Activated CD8-positive, alpha-beta T cell treated with anti-CD3 and anti-CD28 coated beads, Interleukin-2, amount 10 ng/mL, durations not matched to agents 7 days and 5 days (primary cell): Measurements from ENCODE around the gene MASP1. TPM values are rescaled to one million over a fixed set of nuclear protein-coding genes. Genes with fewer than 3 reads are reported as not detected.

ENCODE experiments used
- ATAC-seq: fragments of 150-1000 bp; cut with Tn5 transposase; one replicate; pipeline ENCODE4 v1.10.0; 2021; ENCODE audit warnings: moderate library complexity
- CTCF ChIA-PET: fragments of 350-600 bp; sonication (Branson Sonifier 250); formaldehyde crosslinking; loops from one replicate; lab custom pipeline; 2021; ENCODE audit warnings: antibody characterized with exemption; lab: Charles Lee
- POLR2A ChIA-PET: fragments of 350-600 bp; sonication (Branson Sonifier 250); formaldehyde crosslinking; loops from one replicate; lab custom pipeline; 2021; ENCODE audit warnings: antibody characterized with exemption; lab: Charles Lee
- DNase-seq: peaks from one replicate; pipeline ENCODE4 v3.0.0-alpha.2; 2020
- H3K27ac Mint-ChIP-seq: one replicate; pipeline ENCODE4 v1.8.0; 2021; ENCODE audit warnings: mild to moderate bottlenecking, mixed read lengths
- H3K27me3 Mint-ChIP-seq: one replicate; pipeline ENCODE4 v1.8.0; 2021; ENCODE audit warnings: low read depth, mixed read lengths
- H3K36me3 Mint-ChIP-seq: one replicate; pipeline ENCODE4 v1.8.0; 2021; ENCODE audit warnings: low read depth, mixed read lengths
- H3K4me1 Mint-ChIP-seq: one replicate; pipeline ENCODE4 v1.8.0; 2021; ENCODE audit warnings: low read depth, mixed read lengths
- H3K4me3 Mint-ChIP-seq: one replicate; pipeline ENCODE4 v1.8.0; 2021; ENCODE audit warnings: mild to moderate bottlenecking, mixed read lengths
- H3K9me3 Mint-ChIP-seq: one replicate; pipeline ENCODE4 v1.8.0; 2022; ENCODE audit warnings: mixed read lengths; ENCODE audit not compliant: insufficient read depth
- total RNA-seq, 2 experiments: library from RNA; stranded (reverse); gene quantifications; one replicate each; pipeline ENCODE4 v1.2.3, GENCODE V29; 2021

MASP1 gene
- total RNA-seq, 2 experiments from 2014 or later, result not detected

GRCh38 chr3:187276397-187277128 is 15.0 kb downstream of the MASP1 start:
- POLR2A ChIA-PET, result no interaction called here
- Mint-ChIP-seq H3K4me3 (no peak overlapping the region), H3K36me3 (no peaks in the 10 kb centered on the region), H3K9me3 (no peaks in the 10 kb centered on the region), H3K27me3 (peaks cover 12% of the 10 kb centered on the region), H3K4me1 (no peaks in the 10 kb centered on the region), H3K27ac (no peak overlapping the region)
- ATAC-seq, result no peak
- CTCF ChIA-PET, result no interaction called here
- no peak for DNase-seq

GRCh38 chr3:187274977-187275338 is 16.6 kb downstream of the MASP1 start:
- POLR2A ChIA-PET, result no interaction called here
- no peaks in the 10 kb centered on the region for H3K4me1 Mint-ChIP-seq
- DNase-seq (no peak), ATAC-seq (no peak)
- H3K9me3 Mint-ChIP-seq, result no peaks in the 10 kb centered on the region
- no peak overlapping the region for H3K4me3 Mint-ChIP-seq
- H3K27me3 Mint-ChIP-seq, result peaks cover 8% of the 10 kb centered on the region
- H3K27ac Mint-ChIP-seq, result no peak overlapping the region
- no peaks in the 10 kb centered on the region for H3K36me3 Mint-ChIP-seq
- CTCF ChIA-PET, result no interaction called here

GRCh38 chr3:187274315-187274976 is 17.1 kb downstream of the MASP1 start:
- H3K27me3 Mint-ChIP-seq, result peaks cover 8% of the 10 kb centered on the region
- POLR2A ChIA-PET, result no interaction called here
- CTCF ChIA-PET, result no interaction called here
- no peak for DNase-seq
- H3K4me3 Mint-ChIP-seq, result no peak overlapping the region
- H3K27ac Mint-ChIP-seq, result no peak overlapping the region
- ATAC-seq, result no peak
- no peaks in the 10 kb centered on the region for H3K36me3 Mint-ChIP-seq
- no peaks in the 10 kb centered on the region for H3K9me3 Mint-ChIP-seq
- no peaks in the 10 kb centered on the region for H3K4me1 Mint-ChIP-seq

GRCh38 chr3:187271582-187271981 is 20.0 kb downstream of the MASP1 start:
- POLR2A ChIA-PET, result no interaction called here
- Mint-ChIP-seq H3K36me3 (no peaks in the 10 kb centered on the region), H3K9me3 (no peaks in the 10 kb centered on the region), H3K4me1 (no peaks in the 10 kb centered on the region), H3K4me3 (no peak overlapping the region), H3K27ac (no peak overlapping the region), H3K27me3 (peaks cover 17% of the 10 kb centered on the region)
- DNase-seq (no peak), ATAC-seq (no peak)
- CTCF ChIA-PET, result no interaction called here

GRCh38 chr3:187269486-187269885 is 22.1 kb downstream of the MASP1 start:
- Mint-ChIP-seq H3K36me3 (no peaks in the 10 kb centered on the region), H3K9me3 (no peaks in the 10 kb centered on the region), H3K27me3 (peaks cover 20% of the 10 kb centered on the region), H3K4me1 (no peaks in the 10 kb centered on the region), H3K27ac (no peak overlapping the region), H3K4me3 (no peak overlapping the region)
- ATAC-seq, result no peak
- CTCF ChIA-PET, result interaction anchor here (1.1 kb wide), 1 partner anchor 49 kb away, joined by 4 read pairs; no protein-coding TSS in a partner anchor
- POLR2A ChIA-PET, result no interaction called here
- DNase-seq, result no peak

DNA sequence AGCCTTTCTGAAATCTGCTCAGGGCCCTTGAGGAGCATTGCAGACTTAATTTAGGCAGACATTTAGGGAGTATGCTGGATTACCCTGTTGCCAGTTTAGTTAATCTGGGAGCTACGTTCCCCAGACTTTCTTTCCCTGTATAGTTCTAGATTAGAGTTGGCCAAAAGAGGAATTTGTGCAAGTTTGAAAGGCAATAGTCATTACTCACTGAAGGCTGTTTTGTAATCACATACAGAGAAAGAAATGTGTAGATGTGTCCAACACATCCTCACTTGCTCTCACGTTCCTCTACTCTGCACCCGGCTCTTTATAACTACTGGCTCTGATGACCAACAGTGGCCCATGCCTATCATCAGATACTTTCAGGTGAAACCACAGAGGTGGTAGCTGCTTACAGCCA is 24.2 kb downstream of the MASP1 start:
- peaks cover 27% of the 10 kb centered on the region for H3K27me3 Mint-ChIP-seq
- no peak for DNase-seq
- no peak overlapping the region for H3K4me3 Mint-ChIP-seq
- no peaks in the 10 kb centered on the region for H3K4me1 Mint-ChIP-seq
- ATAC-seq, result no peak
- H3K27ac Mint-ChIP-seq, result no peak overlapping the region
- H3K9me3 Mint-ChIP-seq, result no peaks in the 10 kb centered on the region
- POLR2A ChIA-PET, result no interaction called here
- no peaks in the 10 kb centered on the region for H3K36me3 Mint-ChIP-seq
- CTCF ChIA-PET, result no interaction called here

DNA sequence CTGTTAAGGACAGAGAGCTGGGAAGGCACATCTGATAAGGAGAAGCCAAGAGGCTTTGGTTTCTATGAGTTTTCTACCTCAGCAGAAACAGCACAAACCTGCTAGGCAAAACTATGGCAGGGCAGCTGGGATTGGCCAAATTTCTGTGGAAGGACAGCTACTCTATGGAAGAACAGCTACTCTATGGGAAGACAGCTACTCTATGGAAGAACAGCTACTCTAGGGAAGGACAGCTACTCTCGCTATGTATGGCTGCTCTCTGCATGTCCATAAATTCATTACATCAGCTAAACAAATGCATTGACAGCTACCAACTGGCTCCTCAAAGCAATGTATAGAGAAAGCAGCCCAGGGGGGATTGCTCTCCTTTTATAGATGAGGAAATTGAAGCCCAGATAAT is 24.8 kb downstream of the MASP1 start:
- no peaks in the 10 kb centered on the region for H3K36me3 Mint-ChIP-seq
- peaks cover 29% of the 10 kb centered on the region for H3K27me3 Mint-ChIP-seq
- ChIA-PET POLR2A (interaction anchor here (0.6 kb wide), 1 partner anchor 22 kb away, joined by 3 read pairs; no protein-coding TSS in a partner anchor), CTCF (interaction anchor here (1.0 kb wide), 1 partner anchor 46 kb away, joined by 3 read pairs; no protein-coding TSS in a partner anchor)
- no peaks in the 10 kb centered on the region for H3K9me3 Mint-ChIP-seq
- ATAC-seq (no peak), DNase-seq (no peak)
- no peaks in the 10 kb centered on the region for H3K4me1 Mint-ChIP-seq
- H3K27ac Mint-ChIP-seq, result no peak overlapping the region
- no peak overlapping the region for H3K4me3 Mint-ChIP-seq

GRCh38 chr3:187265461-187265955 is 26.0 kb downstream of the MASP1 start:
- ATAC-seq, result no peak
- no peaks in the 10 kb centered on the region for H3K9me3 Mint-ChIP-seq
- ChIA-PET CTCF (no interaction called here), POLR2A (no interaction called here)
- H3K36me3 Mint-ChIP-seq, result no peaks in the 10 kb centered on the region
- peaks cover 32% of the 10 kb centered on the region for H3K27me3 Mint-ChIP-seq
- DNase-seq, result no peak
- no peak overlapping the region for H3K4me3 Mint-ChIP-seq
- H3K4me1 Mint-ChIP-seq, result no peaks in the 10 kb centered on the region
- H3K27ac Mint-ChIP-seq, result no peak overlapping the region

DNA sequence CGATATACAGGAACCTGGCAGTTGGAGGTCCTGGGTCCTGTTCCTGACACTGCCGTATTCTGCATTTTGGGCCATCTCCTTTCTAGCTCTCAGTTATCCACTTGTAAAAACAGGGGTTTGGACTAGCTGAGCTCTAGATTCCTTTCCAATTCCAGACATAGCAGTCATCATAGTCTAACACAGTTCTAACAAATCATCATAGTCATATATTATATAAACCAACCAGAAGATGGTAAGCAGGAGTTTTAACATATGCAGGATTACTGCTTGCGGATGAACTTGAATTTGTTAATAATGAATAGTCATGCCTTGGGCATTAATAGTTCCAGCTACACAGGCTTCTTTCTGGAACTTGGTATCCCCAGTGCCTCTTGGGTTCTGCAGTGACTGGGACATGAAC is 26.6 kb downstream of the MASP1 start:
- peaks cover 28% of the 10 kb centered on the region for H3K27me3 Mint-ChIP-seq
- H3K4me3 Mint-ChIP-seq, result no peak overlapping the region
- ChIA-PET POLR2A (no interaction called here), CTCF (interaction anchor here (0.7 kb wide), 1 partner anchor 15 kb away, joined by 3 read pairs; no protein-coding TSS in a partner anchor)
- H3K27ac Mint-ChIP-seq, result no peak overlapping the region
- DNase-seq (no peak), ATAC-seq (no peak)
- no peaks in the 10 kb centered on the region for H3K9me3 Mint-ChIP-seq
- H3K36me3 Mint-ChIP-seq, result no peaks in the 10 kb centered on the region
- H3K4me1 Mint-ChIP-seq, result no peaks in the 10 kb centered on the region

DNA sequence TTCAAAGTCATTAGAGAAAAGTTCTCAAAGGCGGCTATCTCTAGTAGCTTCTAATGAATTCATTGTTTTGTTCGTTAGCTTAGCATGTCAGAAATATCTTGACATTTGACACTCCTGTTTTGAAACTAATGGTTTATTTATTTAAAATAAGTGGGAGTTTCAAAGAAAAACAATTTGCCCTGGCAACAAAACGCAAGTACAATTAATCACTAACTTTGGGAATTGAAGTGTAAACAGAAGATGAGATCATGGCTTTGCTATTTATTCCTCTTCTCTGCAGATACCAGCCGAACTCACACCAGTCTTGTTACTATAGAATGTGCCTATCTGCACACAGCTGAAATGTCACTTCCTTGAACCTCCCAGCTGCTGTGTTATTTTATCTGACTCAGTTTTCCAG is 27.5 kb downstream of the MASP1 start:
- no peaks in the 10 kb centered on the region for H3K4me1 Mint-ChIP-seq
- ChIA-PET POLR2A (no interaction called here), CTCF (no interaction called here)
- H3K9me3 Mint-ChIP-seq, result no peaks in the 10 kb centered on the region
- DNase-seq (no peak), ATAC-seq (no peak)
- H3K27ac Mint-ChIP-seq, result no peak overlapping the region
- peaks cover 29% of the 10 kb centered on the region for H3K27me3 Mint-ChIP-seq
- H3K4me3 Mint-ChIP-seq, result no peak overlapping the region
- no peaks in the 10 kb centered on the region for H3K36me3 Mint-ChIP-seq

DNA sequence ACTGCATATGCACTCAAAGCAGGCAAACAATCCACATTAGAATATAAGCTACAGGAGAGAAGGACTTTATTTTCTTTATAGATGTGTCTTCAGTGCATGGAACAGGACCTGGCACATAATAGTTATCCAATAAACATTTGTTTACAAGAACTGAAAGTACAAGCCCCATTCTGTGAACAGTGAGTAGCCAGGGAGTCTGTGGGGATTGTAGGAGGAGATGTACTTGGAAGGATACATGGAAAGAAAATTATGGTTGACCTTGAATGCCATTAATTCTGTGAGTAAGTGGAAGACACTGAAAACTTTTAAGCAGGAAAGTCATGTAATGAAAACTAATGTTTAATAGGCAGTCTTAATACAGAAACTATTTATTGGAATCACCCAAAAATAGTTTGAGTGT is 28.3 kb downstream of the MASP1 start:
- Mint-ChIP-seq H3K4me3 (no peak overlapping the region), H3K27ac (no peak overlapping the region), H3K27me3 (peaks cover 28% of the 10 kb centered on the region), H3K36me3 (no peaks in the 10 kb centered on the region), H3K4me1 (no peaks in the 10 kb centered on the region), H3K9me3 (no peaks in the 10 kb centered on the region)
- POLR2A ChIA-PET, result no interaction called here
- no peak for ATAC-seq
- CTCF ChIA-PET, result no interaction called here
- no peak for DNase-seq

DNA sequence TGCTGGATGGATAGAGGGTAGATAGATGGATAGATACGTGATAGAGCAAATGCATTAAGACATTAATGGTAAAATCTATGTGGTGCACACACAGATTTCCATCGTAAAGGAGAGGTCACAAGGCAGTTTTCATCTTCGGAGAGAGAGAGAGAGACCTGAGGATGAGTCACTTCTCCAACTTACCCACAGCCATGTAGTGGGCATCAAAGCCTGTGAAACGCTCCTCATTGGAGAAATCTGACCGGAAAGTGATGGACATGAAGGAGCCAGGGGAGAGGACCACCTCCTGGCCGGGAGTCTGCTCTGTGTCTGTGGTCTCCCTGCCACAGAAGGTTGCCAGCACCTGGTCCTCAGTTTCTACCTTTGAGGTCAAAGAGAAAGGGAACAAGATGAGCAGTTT is 29.2 kb downstream of the MASP1 start:
- Mint-ChIP-seq H3K27ac (no peak overlapping the region), H3K9me3 (no peaks in the 10 kb centered on the region), H3K27me3 (peaks cover 21% of the 10 kb centered on the region), H3K36me3 (no peaks in the 10 kb centered on the region), H3K4me3 (no peak overlapping the region), H3K4me1 (no peaks in the 10 kb centered on the region)
- no peak for DNase-seq
- ChIA-PET POLR2A (no interaction called here), CTCF (no interaction called here)
- no peak for ATAC-seq
